ENCODE measurements around the gene FAM199X.

DNA sequence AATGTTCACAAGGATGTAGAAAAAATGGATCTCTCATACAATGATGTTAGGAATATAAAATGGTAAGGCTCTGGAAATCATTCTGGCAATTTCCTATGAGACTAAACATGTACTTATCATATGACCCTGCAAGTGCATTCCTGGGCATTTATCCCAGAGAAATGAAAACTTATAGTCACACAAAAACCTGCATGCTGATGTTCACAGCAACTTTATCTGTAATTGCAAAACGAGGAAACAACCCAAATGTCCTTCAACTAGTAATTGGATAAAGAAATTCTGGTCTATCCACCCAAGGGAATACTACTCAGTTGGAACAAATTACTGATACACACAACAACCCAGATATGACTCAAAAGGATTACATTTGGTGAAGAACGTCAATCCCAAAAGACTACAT lies 39.4 kb upstream of the FAM199X start:
- no peak for TF ChIP-seq POLR2AphosphoS5 (IDR thresholded peaks at IDR 0.05; ENCODE audit: low read depth, low read length)
- TF ChIP-seq POLR2A (IDR thresholded peaks at IDR 0.05; ENCODE audit: low read depth, low read length) = no peak

Measured in GM12892 (cell line).